GM21717 (cell line): ENCODE measurements around the gene CTCFL.

ENCODE experiments used
- ATAC-seq: cut with Tn5 transposase; IDR thresholded peaks from one replicate; pipeline ENCODE4 v1.9.1; 2021; ENCODE audit warnings: mild to moderate bottlenecking, moderate library complexity; ENCODE audit not compliant: unreplicated experiment

CTCFL gene, protein sequence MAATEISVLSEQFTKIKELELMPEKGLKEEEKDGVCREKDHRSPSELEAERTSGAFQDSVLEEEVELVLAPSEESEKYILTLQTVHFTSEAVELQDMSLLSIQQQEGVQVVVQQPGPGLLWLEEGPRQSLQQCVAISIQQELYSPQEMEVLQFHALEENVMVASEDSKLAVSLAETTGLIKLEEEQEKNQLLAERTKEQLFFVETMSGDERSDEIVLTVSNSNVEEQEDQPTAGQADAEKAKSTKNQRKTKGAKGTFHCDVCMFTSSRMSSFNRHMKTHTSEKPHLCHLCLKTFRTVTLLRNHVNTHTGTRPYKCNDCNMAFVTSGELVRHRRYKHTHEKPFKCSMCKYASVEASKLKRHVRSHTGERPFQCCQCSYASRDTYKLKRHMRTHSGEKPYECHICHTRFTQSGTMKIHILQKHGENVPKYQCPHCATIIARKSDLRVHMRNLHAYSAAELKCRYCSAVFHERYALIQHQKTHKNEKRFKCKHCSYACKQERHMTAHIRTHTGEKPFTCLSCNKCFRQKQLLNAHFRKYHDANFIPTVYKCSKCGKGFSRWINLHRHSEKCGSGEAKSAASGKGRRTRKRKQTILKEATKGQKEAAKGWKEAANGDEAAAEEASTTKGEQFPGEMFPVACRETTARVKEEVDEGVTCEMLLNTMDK

DNA sequence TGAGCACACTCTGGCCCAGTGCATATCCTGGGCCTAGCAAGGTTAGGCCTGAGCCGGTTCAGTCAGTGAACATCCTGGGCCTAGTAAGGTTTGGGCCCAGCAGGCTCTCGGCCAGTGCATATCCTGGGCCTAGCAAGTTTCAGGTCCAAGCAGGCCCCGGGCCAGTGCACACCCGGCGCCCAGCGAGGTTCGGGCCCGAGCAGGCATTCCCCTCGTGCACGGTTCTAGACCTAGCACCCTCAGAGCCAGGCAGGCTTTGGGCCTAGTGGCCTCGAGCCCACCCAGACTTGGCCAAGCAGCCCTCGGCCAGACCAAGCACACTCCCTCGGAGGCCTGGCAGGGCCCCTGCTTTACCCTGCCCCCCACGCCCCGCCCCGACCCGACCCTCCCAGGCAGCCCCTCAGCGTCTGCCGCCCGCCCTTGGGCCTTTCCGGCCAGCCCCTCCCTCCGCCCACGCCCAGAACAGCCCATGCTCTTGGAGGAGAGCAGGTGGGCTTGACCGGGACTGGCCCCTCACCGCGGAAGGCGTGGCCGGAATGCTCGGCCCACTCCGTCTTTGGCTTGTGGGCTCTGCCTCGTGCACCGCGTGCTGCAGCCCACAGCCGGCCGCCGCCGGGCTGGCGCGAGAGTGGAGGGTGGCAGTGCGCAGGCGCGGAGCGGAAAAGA, at the start of gene CTCFL:
TSS of gene CTCFL (minus strand) at position 630 of the 666 bp plus-strand sequence. CDS start 935 bp downstream, outside the sequence.
- no peak for ATAC-seq

DNA sequence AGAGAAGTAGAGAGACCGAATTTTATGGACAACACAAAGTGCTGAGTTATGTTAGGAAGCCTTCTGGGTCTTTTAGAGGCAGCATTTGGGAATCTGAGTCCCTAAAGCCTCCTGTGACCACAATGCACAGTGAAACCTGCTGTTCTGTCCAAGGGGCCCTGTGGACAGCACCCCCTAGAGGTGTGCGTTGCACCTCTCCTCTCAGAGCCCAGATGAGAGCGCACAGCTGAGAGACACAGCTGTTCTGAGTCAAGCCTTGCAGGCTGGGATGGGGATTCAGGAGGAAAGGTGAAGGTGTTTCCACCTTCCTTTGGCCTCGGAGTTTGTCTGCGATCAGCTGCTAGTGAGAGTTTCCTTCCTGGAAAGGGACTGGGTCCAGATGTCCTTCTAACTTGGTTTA, 49.0 kb upstream of the CTCFL start:
- ATAC-seq: no peak

DNA sequence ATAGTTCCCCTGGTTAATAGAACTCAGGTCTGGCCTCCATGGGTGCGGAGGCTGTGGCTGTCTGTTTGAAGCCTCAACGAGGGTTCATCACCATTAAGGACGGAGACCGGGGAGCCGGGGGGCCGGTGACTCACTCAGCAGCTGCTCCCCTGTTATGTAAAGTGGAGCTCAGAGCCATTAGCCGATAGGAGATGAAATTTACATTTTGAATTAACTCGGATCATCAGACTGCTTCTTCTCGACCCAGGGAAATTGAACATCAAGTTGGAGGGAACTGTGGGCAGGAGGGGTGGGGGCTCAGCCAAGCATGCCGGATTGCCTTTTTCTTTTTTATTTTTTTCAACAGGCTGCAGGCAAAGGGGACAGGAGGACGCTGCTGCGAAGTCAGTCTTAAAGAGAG, 48.3 kb upstream of the CTCFL start:
- ATAC-seq: no peak

DNA sequence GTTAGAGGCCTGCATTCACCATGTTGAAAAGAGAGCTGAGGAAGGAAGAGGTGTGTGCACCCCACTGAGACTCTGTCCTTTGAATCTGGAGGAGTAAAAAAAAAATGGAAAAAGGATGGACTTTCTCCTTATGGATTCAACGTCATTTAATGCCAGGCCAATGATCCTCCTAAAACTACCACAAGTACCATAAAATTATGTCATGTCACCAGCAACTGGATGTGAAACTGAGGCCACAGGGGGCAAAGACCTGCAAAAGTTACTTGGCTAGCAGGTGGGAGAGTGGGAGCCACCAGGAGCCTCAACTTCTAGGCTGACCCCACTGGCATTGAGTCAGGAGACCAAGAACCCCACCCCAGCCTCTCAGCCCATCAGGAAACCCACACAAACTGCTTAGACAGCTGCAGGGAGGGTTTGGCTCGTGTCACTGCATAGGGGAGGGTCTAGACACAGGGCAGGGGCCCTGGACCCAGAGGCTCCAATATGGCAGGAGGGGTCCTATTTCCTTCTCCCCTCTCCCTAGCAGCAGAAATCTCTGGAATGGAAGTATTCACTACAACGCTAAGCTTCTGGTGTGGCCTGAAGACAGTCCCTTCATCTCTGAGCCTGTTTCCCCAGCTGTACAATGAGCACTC, 47.0 kb upstream of the CTCFL start:
- ATAC-seq: no peak

DNA sequence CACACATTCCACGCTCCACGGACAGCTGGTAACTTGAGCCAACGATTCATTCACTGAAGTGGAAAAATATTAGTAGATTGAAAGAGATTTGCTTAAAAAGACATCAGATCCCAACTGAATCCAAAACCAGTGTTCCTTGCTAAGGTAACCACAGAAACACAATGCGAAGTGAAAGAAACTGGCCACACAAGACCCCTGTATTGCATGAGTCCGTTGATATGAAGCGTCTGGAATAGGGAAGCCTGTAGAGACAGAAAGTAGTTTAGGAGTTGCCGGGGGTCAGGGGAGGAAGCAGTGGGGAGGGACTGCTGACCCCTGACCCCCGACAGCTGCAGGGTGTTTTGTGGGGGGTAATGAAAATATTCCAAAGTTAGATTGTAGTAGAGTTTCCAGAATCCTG, 46.0 kb upstream of the CTCFL start:
- ATAC-seq: no peak

DNA sequence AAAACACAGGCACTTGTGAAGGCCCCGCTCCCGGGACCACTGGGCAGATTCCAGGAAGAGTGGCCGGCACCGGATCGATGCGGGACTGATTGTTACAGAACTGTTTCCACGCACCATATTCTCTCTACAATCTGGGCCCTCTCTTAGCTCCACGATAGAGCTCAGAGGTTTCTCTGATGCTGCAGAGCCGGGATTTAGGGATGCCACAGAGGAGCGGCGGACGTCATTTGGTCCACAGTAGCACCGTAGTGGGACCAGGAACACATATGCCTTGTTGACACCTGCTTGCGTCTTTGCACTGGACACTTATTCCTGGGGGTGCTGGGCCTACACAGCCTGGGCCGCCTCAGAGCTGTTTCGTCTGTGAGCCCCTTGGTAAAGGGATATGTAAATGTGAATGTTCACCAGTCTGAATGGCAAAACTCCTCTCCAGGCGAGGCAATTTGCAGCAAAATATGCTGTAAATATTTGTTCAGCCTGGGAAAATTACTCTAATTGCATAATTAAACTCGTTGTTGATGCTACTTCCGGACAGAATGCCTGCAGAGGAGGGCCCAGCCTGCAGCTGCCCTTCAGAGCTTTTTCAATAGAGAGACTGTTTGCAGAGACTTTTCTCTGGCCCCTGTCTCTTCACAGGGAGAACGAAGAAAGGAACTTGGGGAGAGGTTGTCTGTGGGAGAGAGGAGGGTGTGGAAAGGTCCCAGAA, 45.4 kb upstream of the CTCFL start:
- no peak for ATAC-seq

DNA sequence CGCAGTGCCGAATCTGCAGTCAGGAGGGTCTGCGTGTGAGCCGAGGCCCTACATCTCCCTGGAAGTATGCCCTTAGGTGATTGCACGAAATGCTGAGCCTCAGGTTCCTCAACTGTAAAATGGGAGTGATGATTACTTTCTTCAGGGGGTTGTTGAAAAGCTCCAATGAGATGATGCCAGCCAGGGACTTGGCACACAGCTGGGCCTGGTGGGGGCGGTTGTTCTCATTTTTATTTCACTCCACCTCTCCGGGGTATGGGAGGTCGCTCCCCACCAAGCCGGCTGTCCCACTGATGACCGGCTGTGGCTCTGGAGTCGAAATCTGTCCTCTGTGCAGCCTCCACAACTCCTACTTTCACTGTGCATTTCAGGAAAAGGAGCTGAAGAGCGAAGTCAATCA, 44.0 kb upstream of the CTCFL start:
- no peak for ATAC-seq

DNA sequence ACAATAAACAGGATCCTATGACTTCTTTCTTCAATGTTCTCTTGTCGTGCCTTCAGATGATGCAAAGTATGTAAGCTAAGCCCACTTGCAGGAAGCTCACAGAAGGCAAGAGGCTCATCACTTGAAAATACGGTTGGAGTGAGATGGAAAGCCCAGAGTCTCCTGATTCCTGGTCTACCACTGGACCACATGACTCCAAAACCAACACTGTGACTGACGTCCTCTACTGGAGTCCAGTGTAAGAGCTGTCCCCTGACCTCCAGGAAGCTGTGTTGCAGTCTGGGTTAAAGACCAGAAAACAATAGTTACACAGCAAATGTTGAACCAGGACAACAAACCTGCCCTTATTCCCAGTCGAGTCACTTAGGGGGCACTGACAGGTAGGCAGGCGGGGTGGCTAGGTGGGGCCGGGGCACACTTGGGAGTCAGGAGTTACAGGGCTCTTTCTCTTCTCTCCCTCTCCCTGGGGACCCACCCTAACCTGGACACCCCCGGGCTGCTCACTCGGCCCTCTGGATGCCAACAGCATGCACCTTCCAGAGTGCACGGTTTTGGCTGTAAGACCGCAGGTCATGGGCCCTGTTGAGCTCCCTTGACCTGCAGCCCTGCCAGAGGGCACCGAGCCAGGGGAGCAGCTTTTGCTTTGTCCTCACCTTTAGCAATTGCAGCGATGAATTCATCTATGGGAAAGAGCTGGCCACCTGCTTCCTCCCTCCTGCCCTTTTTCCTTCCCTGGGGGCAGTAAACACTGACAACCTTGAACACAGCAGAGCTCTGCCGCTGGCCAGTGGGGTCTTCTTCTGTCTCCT, 43.4 kb upstream of the CTCFL start:
- ATAC-seq: no peak

DNA sequence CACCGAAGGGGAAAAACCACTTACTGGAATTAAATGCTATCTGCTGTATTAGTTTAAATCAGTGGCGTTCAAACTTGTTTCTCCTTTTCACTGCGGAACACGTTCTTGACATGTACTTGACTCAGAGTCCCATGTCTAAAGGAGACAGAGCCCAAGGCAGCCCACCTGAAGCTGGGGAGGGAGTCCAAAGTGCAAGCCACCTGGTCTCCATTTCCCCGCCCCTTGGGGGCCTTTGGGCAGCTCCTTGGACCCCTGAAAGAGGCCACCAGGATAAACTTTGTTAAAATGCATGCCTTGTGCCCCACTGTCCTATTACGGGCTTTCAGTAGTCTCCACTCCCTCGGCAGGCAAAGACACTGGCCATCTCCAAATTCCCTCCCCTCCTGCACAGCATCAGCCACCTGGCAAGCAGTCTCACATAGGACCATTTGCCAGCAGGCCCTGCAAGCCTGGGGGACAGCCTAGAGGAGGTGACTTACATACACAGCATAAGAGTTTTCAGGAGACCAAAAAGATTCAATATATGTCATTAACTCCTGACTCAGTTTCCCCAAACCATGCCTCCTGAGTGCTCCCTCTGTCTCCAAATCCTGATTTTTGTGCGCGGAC, 42.6 kb upstream of the CTCFL start:
- no peak for ATAC-seq

DNA sequence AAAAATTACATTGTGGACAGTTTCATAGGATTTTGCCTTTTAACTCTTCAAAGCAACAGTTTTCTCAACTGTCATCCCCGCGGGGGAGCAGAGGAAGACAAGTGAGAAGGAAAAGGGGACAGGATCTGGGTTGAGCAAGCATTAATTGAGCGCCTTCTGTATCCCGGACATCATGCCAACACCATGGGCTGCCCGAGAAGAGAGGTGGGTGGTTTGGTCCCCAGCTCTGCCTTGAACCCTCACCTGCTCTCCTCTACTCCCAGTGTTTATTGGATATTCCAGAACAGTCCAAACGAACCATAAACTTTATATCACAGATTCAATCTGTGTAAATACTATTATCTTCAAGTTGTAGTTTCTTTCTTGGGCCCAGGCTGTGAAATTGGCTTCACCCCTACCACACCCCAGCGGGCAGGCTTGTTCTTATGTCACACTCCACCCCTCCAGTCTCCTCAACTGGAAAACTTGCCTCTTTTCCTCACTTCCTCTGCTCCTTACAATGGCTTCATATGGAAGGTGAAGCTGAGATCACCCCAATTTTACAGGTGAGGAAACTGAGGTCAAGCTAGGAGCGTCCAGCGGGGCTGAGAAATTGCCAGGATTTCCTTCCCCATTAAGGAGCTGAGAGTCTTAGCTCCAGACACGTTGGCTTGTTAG, 42.0 kb upstream of the CTCFL start:
- no peak for ATAC-seq

DNA sequence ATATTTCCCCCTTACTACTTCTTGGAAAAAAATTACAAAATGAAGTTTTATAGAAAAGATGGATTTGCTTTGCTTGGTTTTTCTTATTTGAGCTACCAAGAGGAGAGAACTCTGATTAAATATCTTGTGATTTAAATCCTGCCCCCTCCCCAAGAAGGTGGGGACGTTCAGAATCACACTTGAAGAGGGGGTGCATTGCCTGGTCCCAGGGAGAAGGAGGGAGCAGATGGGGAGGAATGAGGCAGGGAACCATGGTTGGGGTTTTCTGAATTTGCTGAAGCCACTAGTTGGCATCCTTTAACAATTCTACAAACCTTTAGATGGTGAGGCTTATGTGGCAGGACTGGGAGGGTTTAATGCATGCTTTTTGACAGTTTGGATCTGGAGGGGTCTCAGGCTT, 41.5 kb upstream of the CTCFL start:
- ATAC-seq: no peak

DNA sequence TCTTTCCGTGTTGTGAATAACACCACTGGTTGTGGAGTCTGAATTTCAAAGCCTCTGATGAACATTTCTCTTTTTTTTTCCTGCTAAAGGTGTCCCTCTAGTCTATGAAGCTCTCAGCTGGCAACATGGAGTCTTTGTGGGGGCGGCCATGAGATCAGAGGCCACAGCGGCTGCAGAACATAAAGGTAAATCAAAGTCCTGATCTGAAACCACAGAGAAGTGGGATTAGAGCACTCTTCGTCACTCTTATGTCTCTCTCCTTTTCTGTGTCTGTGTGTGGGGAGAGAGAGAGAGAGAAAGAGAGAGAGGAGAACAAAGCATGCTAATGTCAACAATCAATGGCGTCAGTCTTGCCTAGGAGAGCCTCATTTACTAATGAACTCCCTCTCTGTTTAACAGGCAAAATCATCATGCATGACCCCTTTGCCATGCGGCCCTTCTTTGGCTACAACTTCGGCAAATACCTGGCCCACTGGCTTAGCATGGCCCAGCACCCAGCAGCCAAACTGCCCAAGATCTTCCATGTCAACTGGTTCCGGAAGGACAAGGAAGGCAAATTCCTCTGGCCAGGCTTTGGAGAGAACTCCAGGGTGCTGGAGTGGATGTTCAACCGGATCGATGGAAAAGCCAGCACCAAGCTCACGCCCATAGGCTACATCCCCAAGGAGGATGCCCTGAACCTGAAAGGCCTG, 40.2 kb upstream of the CTCFL start:
- ATAC-seq: no peak

DNA sequence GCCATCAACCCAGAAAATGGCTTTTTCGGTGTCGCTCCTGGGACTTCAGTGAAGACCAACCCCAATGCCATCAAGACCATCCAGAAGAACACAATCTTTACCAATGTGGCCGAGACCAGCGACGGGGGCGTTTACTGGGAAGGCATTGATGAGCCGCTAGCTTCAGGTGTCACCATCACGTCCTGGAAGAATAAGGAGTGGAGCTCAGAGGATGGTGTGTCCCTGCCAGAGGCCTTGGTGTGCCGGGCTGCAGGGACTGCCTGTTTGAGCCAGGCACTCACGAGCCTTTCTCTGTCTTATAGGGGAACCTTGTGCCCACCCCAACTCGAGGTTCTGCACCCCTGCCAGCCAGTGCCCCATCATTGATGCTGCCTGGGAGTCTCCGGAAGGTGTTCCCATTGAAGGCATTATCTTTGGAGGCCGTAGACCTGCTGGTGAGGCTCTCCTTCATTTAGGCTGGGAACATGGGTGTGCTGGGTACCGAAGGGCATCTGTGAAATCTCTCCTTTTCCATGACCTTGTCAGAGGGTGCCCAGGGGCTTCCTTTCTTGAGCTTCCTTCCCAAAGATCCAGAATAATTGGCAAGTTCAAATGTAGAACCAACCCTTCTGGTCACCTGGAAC, 39.4 kb upstream of the CTCFL start:
- ATAC-seq: no peak

DNA sequence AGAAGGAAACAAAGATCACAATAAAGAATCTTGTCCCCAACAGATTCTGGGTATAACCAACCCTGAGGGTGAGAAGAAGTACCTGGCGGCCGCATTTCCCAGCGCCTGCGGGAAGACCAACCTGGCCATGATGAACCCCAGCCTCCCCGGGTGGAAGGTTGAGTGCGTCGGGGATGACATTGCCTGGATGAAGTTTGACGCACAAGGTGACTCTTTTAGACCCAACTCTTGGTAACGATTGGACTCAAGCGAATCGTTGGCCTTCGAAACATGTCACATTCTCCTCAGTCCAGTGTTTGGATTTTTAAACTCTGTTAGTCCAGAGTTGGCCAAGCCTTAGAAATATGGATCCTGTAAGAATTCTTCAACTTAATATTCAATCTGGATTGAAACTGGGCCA, 38.6 kb upstream of the CTCFL start:
- ATAC-seq: no peak

DNA sequence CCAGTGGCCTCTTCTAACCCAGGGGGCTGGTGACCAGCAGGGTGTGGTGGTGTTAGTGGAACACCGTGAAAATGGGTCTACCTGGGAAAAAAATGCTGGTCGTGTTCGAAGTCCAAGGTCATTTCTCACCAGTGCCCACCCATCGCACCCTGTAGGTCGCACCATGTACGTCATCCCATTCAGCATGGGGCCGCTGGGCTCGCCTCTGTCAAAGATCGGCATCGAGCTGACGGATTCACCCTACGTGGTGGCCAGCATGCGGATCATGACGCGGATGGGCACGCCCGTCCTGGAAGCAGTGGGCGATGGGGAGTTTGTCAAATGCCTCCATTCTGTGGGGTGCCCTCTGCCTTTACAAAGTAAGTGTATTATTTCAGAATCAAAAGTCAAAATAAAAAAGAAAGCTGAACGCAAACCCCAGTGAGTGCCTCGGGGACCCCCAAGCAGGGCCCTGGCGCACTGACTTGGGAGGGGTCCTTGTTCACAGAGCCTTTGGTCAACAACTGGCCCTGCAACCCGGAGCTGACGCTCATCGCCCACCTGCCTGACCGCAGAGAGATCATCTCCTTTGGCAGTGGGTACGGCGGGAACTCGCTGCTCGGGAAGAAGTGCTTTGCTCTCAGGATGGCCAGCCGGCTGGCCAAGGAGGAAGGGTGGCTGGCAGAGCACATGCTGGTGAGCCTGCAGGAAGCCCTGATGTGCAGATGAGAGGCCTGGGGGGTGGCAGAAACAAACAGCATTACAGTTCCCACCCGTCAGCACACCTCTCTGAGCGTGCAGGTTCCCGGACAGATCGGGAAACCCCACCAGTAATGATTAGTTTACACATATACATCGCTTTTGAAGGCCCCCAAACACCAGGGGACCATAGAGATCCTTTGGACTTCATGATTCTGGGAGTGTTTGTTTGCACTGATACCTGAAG, 37.9 kb upstream of the CTCFL start:
- ATAC-seq: no peak

DNA sequence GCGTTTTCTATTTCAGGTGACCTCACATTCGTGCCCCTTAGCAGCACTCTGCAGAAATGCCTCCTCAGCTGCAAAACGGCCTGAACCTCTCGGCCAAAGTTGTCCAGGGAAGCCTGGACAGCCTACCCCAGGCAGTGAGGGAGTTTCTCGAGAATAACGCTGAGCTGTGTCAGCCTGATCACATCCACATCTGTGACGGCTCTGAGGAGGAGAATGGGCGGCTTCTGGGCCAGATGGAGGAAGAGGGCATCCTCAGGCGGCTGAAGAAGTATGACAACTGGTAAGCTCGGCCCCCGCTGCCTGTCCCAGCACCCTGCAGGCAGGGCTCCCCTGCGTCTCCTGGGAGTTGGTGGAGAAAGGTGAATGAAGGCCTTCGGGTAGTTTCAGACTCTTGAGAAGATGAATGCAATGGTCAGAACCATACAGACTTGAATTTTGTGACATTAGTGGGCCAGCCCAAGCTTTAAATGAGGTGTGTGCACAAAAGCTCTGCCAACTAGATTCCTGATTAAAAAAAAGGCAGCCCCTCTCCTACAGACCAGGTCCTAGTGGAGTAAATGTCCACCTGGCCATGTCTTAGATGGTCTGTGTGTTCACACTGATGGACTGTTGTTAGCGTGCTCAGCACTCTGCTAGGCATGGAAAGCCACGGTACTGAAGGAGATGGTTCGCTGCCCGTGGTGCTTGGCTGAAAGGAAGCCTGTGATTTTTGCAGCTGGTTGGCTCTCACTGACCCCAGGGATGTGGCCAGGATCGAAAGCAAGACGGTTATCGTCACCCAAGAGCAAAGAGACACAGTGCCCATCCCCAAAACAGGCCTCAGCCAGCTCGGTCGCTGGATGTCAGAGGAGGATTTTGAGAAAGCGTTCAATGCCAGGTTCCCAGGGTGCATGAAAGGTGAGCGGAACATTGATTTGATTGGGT, 36.7 kb upstream of the CTCFL start:
- ATAC-seq: no peak
